Endodermal cell (in vitro differentiated cells): Measurements from ENCODE around the gene MLST8. TPM values are rescaled to one million over a fixed set of nuclear protein-coding genes. Genes with fewer than 3 reads are reported as not detected.
A peak's percentile ranks its signal among the peaks of the same experiment; 100 is the strongest.

Source experiments
- DNase-seq: peaks from one replicate; pipeline ENCODE4 v3.0.0-alpha.2; 2017
- H3K27ac ChIP-seq: 2 replicates; pipeline ENCODE4 v1.5.1; 2013; ENCODE audit warnings: mild to moderate bottlenecking, low read depth, low read length, moderate library complexity
- H3K27me3 ChIP-seq: 2 replicates; pipeline ENCODE4 v1.6.1; 2013; ENCODE audit warnings: mild to moderate bottlenecking, low read length, moderate library complexity; ENCODE audit not compliant: insufficient read depth, control insufficient read depth, poor library complexity, severe bottlenecking
- H3K36me3 ChIP-seq: 2 replicates; pipeline ENCODE4 v1.7.0; 2013; ENCODE audit warnings: mild to moderate bottlenecking, low read length, moderate library complexity; ENCODE audit not compliant: control insufficient read depth, insufficient read depth
- H3K4me1 ChIP-seq: one replicate; pipeline ENCODE4 v1.7.0; 2013; ENCODE audit warnings: low read length; ENCODE audit not compliant: control insufficient read depth, insufficient read depth
- H3K4me3 ChIP-seq: 2 replicates; pipeline ENCODE4 v1.5.1; 2013; ENCODE audit warnings: mild to moderate bottlenecking, low read length, moderate library complexity
- H3K9ac ChIP-seq: 2 replicates; pipeline ENCODE4 v1.6.1; 2013; ENCODE audit warnings: mild to moderate bottlenecking, low read length, moderate library complexity; ENCODE audit not compliant: poor library complexity, severe bottlenecking; ENCODE audit errors: extremely low read depth
- H3K9me3 ChIP-seq: 2 replicates; pipeline ENCODE4 v1.6.1; 2013; ENCODE audit warnings: mild to moderate bottlenecking, low read length, moderate library complexity; ENCODE audit not compliant: control insufficient read depth
- H3K27ac Mint-ChIP-seq: 2 replicates; pipeline ENCODE4 v1.8.0; 2020; ENCODE audit warnings: mixed read lengths
- H3K27me3 Mint-ChIP-seq: 2 replicates; pipeline ENCODE4 v1.8.0; 2021; ENCODE audit warnings: mild to moderate bottlenecking, mixed read lengths; ENCODE audit not compliant: insufficient read depth
- H3K36me3 Mint-ChIP-seq: 2 replicates; pipeline ENCODE4 v1.8.0; 2020; ENCODE audit warnings: low read depth, mixed read lengths
- H3K4me1 Mint-ChIP-seq: 2 replicates; pipeline ENCODE4 v1.8.0; 2020; ENCODE audit warnings: mixed read lengths
- H3K4me3 Mint-ChIP-seq: 2 replicates; pipeline ENCODE4 v1.8.0; 2020; ENCODE audit warnings: mild to moderate bottlenecking, moderate library complexity, mixed read lengths
- H3K9me3 Mint-ChIP-seq: 2 replicates; pipeline ENCODE4 v1.8.0; 2020; ENCODE audit warnings: mild to moderate bottlenecking, mixed read lengths
- CTCF ChIP-seq: fragments of 200-600 bp; sonication (generic); conservative IDR thresholded peaks from 2 replicates; pipeline ENCODE4 v1.5.0; 2021; ENCODE audit warnings: antibody characterized with exemption, mild to moderate bottlenecking
- WGBS, 2 experiments: methylation state at CpG; one replicate each; pipeline versions ENCODE4 v1.1.5 to v1.1.7; 2013; ENCODE audit warnings: missing lambda C conversion rate in 2 of 2, mixed read lengths in 1 of 2; ENCODE audit not compliant: insufficient coverage in 1 of 2, insufficient read length in 1 of 2; 5-methylcytosine and 5-hydroxymethylcytosine counted together
- total RNA-seq, 2 donors: library from RNA; stranded (reverse); fragmentation: NEBNext Ultra II Directional in 1 of 2; extraction: Animal tissue kit (Norgen Biotek cat#: 25700) in 1 of 2; gene quantifications; 2 replicates in 1 of 2; 3 replicates in 1 of 2; pipeline ENCODE4 v1.2.1, GENCODE V29; 2021

MLST8 gene
- total RNA-seq, 2 donors from 2014 or later, result 60.3 to 70.8 TPM

GRCh38 chr16:2159175-2159838 is 45.9 kb upstream of the MLST8 start:
- Mint-ChIP-seq H3K27ac (peak overlapping the region; percentile 61), H3K9me3 (no peaks in the 10 kb centered on the region)
- no peak overlapping the region for H3K9ac ChIP-seq

DNA sequence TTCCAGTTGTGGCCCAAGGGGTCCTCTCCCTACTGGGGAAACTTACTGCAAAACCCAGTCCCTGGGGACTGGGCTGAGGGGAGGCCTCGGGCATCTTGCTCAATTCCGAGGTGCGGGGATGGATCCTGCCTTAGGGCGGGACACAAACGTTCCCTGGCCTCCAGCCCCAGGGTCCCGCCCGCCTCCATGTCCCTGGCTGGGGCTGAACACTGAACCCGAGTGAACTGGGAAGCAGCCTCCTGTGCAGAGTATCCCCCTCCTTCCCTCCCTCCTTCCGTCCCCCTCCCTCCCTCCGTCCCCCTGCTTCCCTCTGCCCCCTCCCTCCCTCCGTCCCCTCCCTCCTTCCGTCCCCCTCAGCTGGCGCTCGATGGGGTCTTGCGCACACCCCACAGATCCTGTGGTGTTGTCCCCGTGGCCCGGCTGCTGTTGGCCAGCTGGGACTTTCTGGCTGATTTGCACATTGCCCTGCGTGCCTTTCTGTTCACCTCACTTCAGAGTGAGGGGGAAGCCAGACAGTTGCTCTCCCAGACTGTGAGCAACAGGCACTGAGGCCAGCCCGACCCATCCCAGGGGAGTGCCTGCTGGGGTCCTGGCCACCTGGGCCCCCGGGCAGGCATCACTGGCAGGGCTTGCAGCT is 44.2 kb upstream of the MLST8 start:
- Histone ChIP-seq H3K36me3 (no peaks in the 10 kb centered on the region), H3K4me3 (no peak overlapping the region), H3K4me1 (peaks cover 16% of the 10 kb centered on the region), H3K9ac (no peak overlapping the region), H3K9me3 (no peaks in the 10 kb centered on the region), H3K27me3 (no peaks in the 10 kb centered on the region), H3K27ac (peak overlapping the region; percentile 53)
- Mint-ChIP-seq H3K4me1 (peaks cover 25% of the 10 kb centered on the region), H3K36me3 (peaks cover 5% of the 10 kb centered on the region), H3K27ac (no peak overlapping the region), H3K9me3 (no peaks in the 10 kb centered on the region), H3K4me3 (no peak overlapping the region), H3K27me3 (no peaks in the 10 kb centered on the region)
- no peak for TF ChIP-seq CTCF
- WGBS, 2 experiments, result 70 to 93% methylated on average over 5 to 18 of the region's 20 CpGs
- no peak for DNase-seq

More at GRCh38 chr16:2159175-2159838, 45.9 kb upstream of the MLST8 start:
- 91% methylated on average over 20 to 24 of the region's 24 CpGs for WGBS, 2 experiments
- H3K27me3 ChIP-seq, result no peaks in the 10 kb centered on the region
- H3K4me1 Mint-ChIP-seq, result peaks cover 25% of the 10 kb centered on the region
- H3K4me1 ChIP-seq, result peaks cover 16% of the 10 kb centered on the region
- H3K36me3 Mint-ChIP-seq, result peaks cover 6% of the 10 kb centered on the region
- no peak overlapping the region for H3K4me3 Mint-ChIP-seq
- no peaks in the 10 kb centered on the region for H3K27me3 Mint-ChIP-seq
- peaks cover 5% of the 10 kb centered on the region for H3K36me3 ChIP-seq
- H3K4me3 ChIP-seq, result no peak overlapping the region
- peak overlapping the region; percentile 34 for H3K27ac ChIP-seq
- no peaks in the 10 kb centered on the region for H3K9me3 ChIP-seq
- no peak for TF ChIP-seq CTCF
- DNase-seq, result no peak

DNA sequence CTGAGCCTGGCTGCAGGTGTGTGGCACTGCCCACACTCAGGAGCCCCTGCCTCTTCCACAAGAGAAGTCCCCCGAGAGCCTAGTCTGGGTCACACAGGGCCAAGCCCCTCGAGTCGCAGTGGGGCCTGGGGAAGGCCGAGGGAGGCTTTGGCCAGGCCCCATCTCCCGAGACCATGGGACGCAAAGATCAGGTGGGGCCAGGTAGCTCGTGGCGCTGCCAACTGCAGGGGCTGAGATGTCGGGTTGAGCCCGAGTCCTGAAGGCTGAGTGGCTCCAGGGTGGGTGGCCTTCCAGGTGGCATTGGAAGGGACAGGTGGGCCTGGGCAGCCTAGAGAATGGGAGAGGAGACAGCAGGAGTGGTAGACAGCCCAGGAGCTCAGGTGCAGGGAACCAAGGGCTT is 43.3 kb upstream of the MLST8 start:
- H3K36me3 Mint-ChIP-seq, result peaks cover 10% of the 10 kb centered on the region
- Histone ChIP-seq H3K27me3 (no peaks in the 10 kb centered on the region), H3K36me3 (no peaks in the 10 kb centered on the region), H3K4me3 (no peak overlapping the region), H3K4me1 (peaks cover 13% of the 10 kb centered on the region), H3K27ac (peak overlapping the region; percentile 53), H3K9ac (no peak overlapping the region), H3K9me3 (no peaks in the 10 kb centered on the region)
- no peaks in the 10 kb centered on the region for H3K27me3 Mint-ChIP-seq
- peak overlapping the region; percentile 26 for H3K27ac Mint-ChIP-seq
- TF ChIP-seq CTCF, result no peak
- peaks cover 18% of the 10 kb centered on the region for H3K4me1 Mint-ChIP-seq
- no peak overlapping the region for H3K4me3 Mint-ChIP-seq
- DNase-seq, result no peak
- H3K9me3 Mint-ChIP-seq, result no peaks in the 10 kb centered on the region
- 94 to 98% methylated on average over 8 to 10 of the region's 10 CpGs for WGBS, 2 experiments
